Astrocyte (in vitro differentiated cells and primary cell): ENCODE measurements around the gene LYSET.

Source experiments
- CTCF ChIP-seq: IDR thresholded peaks from 2 replicates; pipeline ENCODE4 v1.5.1; 2011; ENCODE audit warnings: low read depth, mild to moderate bottlenecking, inconsistent platforms, low read length, moderate library complexity; ENCODE audit not compliant: insufficient read depth
- EZH2 ChIP-seq: IDR thresholded peaks from 2 replicates; pipeline ENCODE4 v1.6.1; 2012; ENCODE audit warnings: mild to moderate bottlenecking, low read length, inconsistent platforms; ENCODE audit not compliant: insufficient read depth

GRCh38 chr14:93137864-93138263, 47.3 kb upstream of the LYSET start:
- TF ChIP-seq CTCF (no peak), EZH2 (no peak)
